Mesothelial cell of epicardium (in vitro differentiated cells): Measurements from ENCODE around the gene KCNK4. TPM values are rescaled to one million over a fixed set of nuclear protein-coding genes. Genes with fewer than 3 reads are reported as not detected.
"Not testable (repeated sequence)": the region's sequence is repeated elsewhere in the genome, so short reads cannot be mapped to it uniquely, and the experiment has no call there.

Source experiments
- DNase-seq, 2 experiments: peaks; one replicate each; pipeline ENCODE4 v3.0.0; 2021; ENCODE audit warnings: low spot score in 2 of 2; ENCODE audit not compliant: unreplicated experiment in 2 of 2
- H3K27ac Mint-ChIP-seq: 2 replicates; pipeline ENCODE4 v1.8.0; 2021; ENCODE audit warnings: mixed read lengths
- H3K27me3 Mint-ChIP-seq: 2 replicates; pipeline ENCODE4 v1.8.0; 2021; ENCODE audit warnings: low read depth, mixed read lengths
- H3K36me3 Mint-ChIP-seq: 2 replicates; pipeline ENCODE4 v1.8.0; 2021; ENCODE audit warnings: mixed read lengths
- H3K4me1 Mint-ChIP-seq: 2 replicates; pipeline ENCODE4 v1.8.0; 2021; ENCODE audit warnings: mixed read lengths
- H3K4me3 Mint-ChIP-seq: 2 replicates; pipeline ENCODE4 v1.8.0; 2021; ENCODE audit warnings: mild to moderate bottlenecking, moderate library complexity, mixed read lengths
- H3K9me3 Mint-ChIP-seq: 2 replicates; pipeline ENCODE4 v1.8.0; 2021; ENCODE audit warnings: mixed read lengths
- CTCF ChIP-seq: fragments of 200-600 bp; sonication (generic); IDR thresholded peaks from one replicate; pipeline ENCODE4 v1.5.0; 2021; ENCODE audit warnings: antibody characterized with exemption; ENCODE audit not compliant: unreplicated experiment
- total RNA-seq: library from RNA; stranded (reverse); gene quantifications from 3 replicates; pipeline ENCODE4 v1.2.1, GENCODE V29; 2021

KCNK4 gene
- total RNA-seq, 1 donor from 2014 or later: 0.58 TPM

GRCh38 chr11:64321026-64321425 is 29.9 kb downstream of the KCNK4 start:
- Mint-ChIP-seq H3K4me1 (peaks cover 33% of the 10 kb centered on the region), H3K9me3 (no peaks in the 10 kb centered on the region), H3K27ac (peak overlapping the region; percentile 92), H3K36me3 (peaks cover 8% of the 10 kb centered on the region), H3K27me3 (no peaks in the 10 kb centered on the region), H3K4me3 (no peak overlapping the region)
- DNase-seq: no peak
- no peak for TF ChIP-seq CTCF

- Mint-ChIP-seq H3K4me1 (peaks cover 29% of the 10 kb centered on the region), H3K4me3 (no peak overlapping the region), H3K27me3 (no peaks in the 10 kb centered on the region), H3K9me3 (no peaks in the 10 kb centered on the region), H3K36me3 (peaks cover 8% of the 10 kb centered on the region), H3K27ac (peak overlapping the region; percentile 92)
- TF ChIP-seq CTCF: no peak
- DNase-seq: no peak
These were observed 30.4 kb downstream of the KCNK4 start for GRCh38 chr11:64321533-64321932.

GRCh38 chr11:64322925-64323260 is 31.8 kb downstream of the KCNK4 start:
- Mint-ChIP-seq H3K27me3 (no peaks in the 10 kb centered on the region), H3K36me3 (peaks cover 8% of the 10 kb centered on the region), H3K4me3 (no peak overlapping the region), H3K4me1 (peaks cover 23% of the 10 kb centered on the region), H3K27ac (peak overlapping the region; percentile 9), H3K9me3 (no peaks in the 10 kb centered on the region)
- no peak for DNase-seq
- no peak for TF ChIP-seq CTCF

GRCh38 chr11:64323373-64323772 is 32.3 kb downstream of the KCNK4 start:
- no peak overlapping the region for H3K27ac Mint-ChIP-seq
- H3K4me3 Mint-ChIP-seq: no peak overlapping the region
- no peaks in the 10 kb centered on the region for H3K9me3 Mint-ChIP-seq

GRCh38 chr11:64323984-64324383 is 32.9 kb downstream of the KCNK4 start:
- Mint-ChIP-seq H3K4me1 (peaks cover 21% of the 10 kb centered on the region), H3K27ac (peak overlapping the region; percentile 50)
- not testable (repeated sequence) for H3K4me3 Mint-ChIP-seq, DNase-seq, H3K36me3 Mint-ChIP-seq, H3K9me3 Mint-ChIP-seq, H3K27me3 Mint-ChIP-seq

More at GRCh38 chr11:64323373-64323772, 32.3 kb downstream of the KCNK4 start:
- Mint-ChIP-seq H3K4me1 (peaks cover 23% of the 10 kb centered on the region), H3K27me3 (no peaks in the 10 kb centered on the region), H3K36me3 (peaks cover 8% of the 10 kb centered on the region)
- DNase-seq: no peak
- TF ChIP-seq CTCF: no peak

GRCh38 chr11:64324692-64325469 is 33.8 kb downstream of the KCNK4 start:
- TF ChIP-seq CTCF: no peak
- H3K36me3 Mint-ChIP-seq: peaks cover 8% of the 10 kb centered on the region
- peak overlapping the region; percentile 91 for H3K27ac Mint-ChIP-seq
- peaks cover 17% of the 10 kb centered on the region for H3K4me1 Mint-ChIP-seq
- no peak for DNase-seq
- no peak overlapping the region for H3K4me3 Mint-ChIP-seq
- no peaks in the 10 kb centered on the region for H3K27me3 Mint-ChIP-seq
- H3K9me3 Mint-ChIP-seq: no peaks in the 10 kb centered on the region
